WTC11 (cell line): Measurements from ENCODE around the gene LRFN2.

Source experiments
- CREB1 ChIP-seq: sonication (generic); formaldehyde crosslinking; IDR thresholded peaks from 2 replicates; pipeline ENCODE4 v1.8.0; 2023; ENCODE audit warnings: mild to moderate bottlenecking, missing genetic modification reagents
- CTCF ChIP-seq: fragments of 200-600 bp; IDR thresholded peaks from 2 replicates; pipeline ENCODE4 v1.8.0; 2022; ENCODE audit warnings: antibody characterized with exemption

GRCh38 chr6:40411881-40412280 lies 175.3 kb downstream of the LRFN2 start:
- no peak for TF ChIP-seq CTCF
- no peak for TF ChIP-seq CREB1
